ENCODE data around the gene CCDC13. TPM values are rescaled to one million over a fixed set of nuclear protein-coding genes. Genes with fewer than 3 reads are reported as not detected.

Gene CCDC13
- total and polyA plus RNA-seq, 2 of the 13 experiments (the other 11 are each of a cell fraction or from before 2014, with no cell fraction given) = 0.22 to 0.51 TPM

- peak; percentile 74; the same call in 1 of the 2 replicates for TF ChIP-seq ZNF337 (CRISPR knock-in tag; IDR thresholded peaks at IDR 0.05; ENCODE audit: borderline replicate concordance, low read depth)
- 0 out of 2 replicates have a peak, but pooled peaks have one; percentile 12 for TF ChIP-seq TFE3 (CRISPR knock-in tag; IDR thresholded peaks at IDR 0.05)
- peak; percentile 80 for TF ChIP-seq SALL1 (CRISPR knock-in tag; IDR thresholded peaks at IDR 0.05)
- no peak for TF ChIP-seq GABPA (IDR thresholded peaks at IDR 0.05; ENCODE audit: low read depth, low read length)
- TF ChIP-seq GABPA (CRISPR knock-in tag; IDR thresholded peaks at IDR 0.05; ENCODE audit: low read depth) = peak; percentile 31; the same call in 1 of the 2 replicates
- TF ChIP-seq ARID4A (CRISPR knock-in tag; IDR thresholded peaks at IDR 0.05; ENCODE audit: borderline replicate concordance) = peak; percentile 74; the same call in 1 of the 2 replicates
- TF ChIP-seq ZSCAN29 (CRISPR knock-in tag; conservative IDR thresholded peaks at IDR 0.05) = no peak
- peak; percentile 61 for TF ChIP-seq PATZ1 (CRISPR knock-in tag; IDR thresholded peaks at IDR 0.05)
- TF ChIP-seq, protein P1, sequence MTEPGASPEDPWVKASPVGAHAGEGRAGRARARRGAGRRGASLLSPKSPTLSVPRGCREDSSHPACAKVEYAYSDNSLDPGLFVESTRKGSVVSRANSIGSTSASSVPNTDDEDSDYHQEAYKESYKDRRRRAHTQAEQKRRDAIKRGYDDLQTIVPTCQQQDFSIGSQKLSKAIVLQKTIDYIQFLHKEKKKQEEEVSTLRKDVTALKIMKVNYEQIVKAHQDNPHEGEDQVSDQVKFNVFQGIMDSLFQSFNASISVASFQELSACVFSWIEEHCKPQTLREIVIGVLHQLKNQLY (CRISPR knock-in tag; IDR thresholded peaks at IDR 0.05) = no peak
- 0 out of 2 replicates have a peak, but pooled peaks have one; percentile 36 for TF ChIP-seq NR2F2 (IDR thresholded peaks at IDR 0.05; ENCODE audit: borderline replicate concordance, low read depth)
- no peak; the same call in 1 of the 2 replicates for TF ChIP-seq KLF6 (CRISPR knock-in tag; IDR thresholded peaks at IDR 0.05)
- TF ChIP-seq ZNF713 (CRISPR knock-in tag; IDR thresholded peaks at IDR 0.05) = no peak
- peak; percentile 69; the same call in 1 of the 2 replicates for TF ChIP-seq KAT8 (CRISPR knock-in tag; IDR thresholded peaks at IDR 0.05)
- no peak for TF ChIP-seq ZNF615 (CRISPR knock-in tag; IDR thresholded peaks at IDR 0.05; ENCODE audit: borderline replicate concordance)
- peak; percentile 83; the same call in 1 of the 2 replicates for TF ChIP-seq ZNF275 (CRISPR knock-in tag; IDR thresholded peaks at IDR 0.05; ENCODE audit: borderline replicate concordance)
Measured at GRCh38 chr3:42804106-42804830, 31.2 kb upstream of the CCDC13 start, which contains the start of gene HIGD1A (continued).

All from HepG2 (cell line).